ENCODE data around the gene RUVBL2. TPM values are rescaled to one million over a fixed set of nuclear protein-coding genes. Genes with fewer than 3 reads are reported as not detected.

Gene RUVBL2
- total and polyA plus RNA-seq, 2 of the 4 experiments (the other 2 are of a cell fraction), result 196 to 391 TPM

GRCh38 chr19:48963371-48964204 is 30.1 kb upstream of the RUVBL2 start (continued):
- TF ChIP-seq MAFK (IDR thresholded peaks at IDR 0.05; ENCODE audit: low read depth, low read length) (peak; percentile 90), BHLHE40 (IDR thresholded peaks at IDR 0.05; ENCODE audit: low read depth, low read length) (0 out of 2 replicates have a peak, but pooled peaks have one; percentile 15), NFE2L2 (IDR thresholded peaks at IDR 0.05; ENCODE audit: low read depth, low read length) (peak; percentile 98)

Data from IMR-90 (cell line).